HAP-1 (cell line): Measurements from ENCODE around the gene RPS19.
"Not testable (repeated sequence)": the region's sequence is repeated elsewhere in the genome, so short reads cannot be mapped to it uniquely, and the experiment has no call there.

Experiments
- DNase-seq, 2 experiments: peaks; one replicate each; pipeline ENCODE4 v3.0.0-alpha.2; 2016 to 2020; ENCODE audit warnings: low spot score in 2 of 2
- H3K27me3 ChIP-seq: fragments of 250-450 bp; sonication (Bioruptor Pico); 2 replicates; pipeline ENCODE4 v1.5.1; 2020; ENCODE audit warnings: low read depth, mild to moderate bottlenecking, moderate library complexity
- H3K36me3 ChIP-seq: fragments of 250-450 bp; sonication (Bioruptor Pico); replicated peaks from 2 replicates; pipeline ENCODE4 v1.5.1; 2020; ENCODE audit warnings: mild to moderate bottlenecking
- H3K4me1 ChIP-seq: fragments of 250-450 bp; sonication (Bioruptor Pico); 2 replicates; pipeline ENCODE4 v1.5.1; 2020; ENCODE audit warnings: mild to moderate bottlenecking
- H3K4me3 ChIP-seq: fragments of 250-450 bp; sonication (Bioruptor Pico); 2 replicates; pipeline ENCODE4 v1.5.1; 2020; ENCODE audit warnings: mild to moderate bottlenecking, moderate library complexity
- H3K9me3 ChIP-seq: fragments of 250-450 bp; sonication (Bioruptor Pico); 2 replicates; pipeline ENCODE4 v1.5.1; 2020; ENCODE audit warnings: mild to moderate bottlenecking, moderate library complexity
- in situ Hi-C: fragments of 300-500 bp; cut with MboI; formaldehyde crosslinking; loops from 3 replicates; pipeline ENCODE4 v1.14.3; 2020; ENCODE audit warnings: low sequenced_read_pairs, inconsistent platforms, mixed read lengths

The RPS19 gene

DNA sequence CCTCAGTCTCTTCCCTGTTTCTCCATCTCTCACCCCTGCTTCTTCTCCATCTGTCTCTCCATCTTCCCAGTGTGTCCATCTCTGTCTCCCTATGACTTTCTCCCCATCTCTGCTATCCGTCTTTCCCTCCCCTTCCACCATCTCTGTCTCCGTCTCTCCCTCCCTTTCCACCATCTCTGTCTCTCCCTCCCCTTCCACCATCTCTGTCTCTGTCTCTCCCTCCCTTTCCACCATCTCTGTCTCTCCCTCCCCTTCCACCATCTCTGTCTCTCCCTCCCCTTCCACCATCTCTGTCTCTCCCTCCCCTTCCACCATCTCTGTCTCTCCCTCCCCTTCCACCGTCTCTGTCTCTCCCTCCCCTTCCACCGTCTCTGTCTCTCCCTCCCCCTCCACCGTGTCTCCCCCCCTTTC lies 54.4 kb downstream of the RPS19 start:
- H3K27me3 ChIP-seq, result peaks cover 58% of the 10 kb centered on the region
- in situ Hi-C loops, result not testable (repeated sequence)

GRCh38 chr19:41915021-41915775 lies 55.1 kb downstream of the RPS19 start:
- H3K4me3 ChIP-seq, result no peak overlapping the region

More for the DNA sequence above, 54.4 kb downstream of the RPS19 start:
- H3K4me3 ChIP-seq, DNase-seq, H3K36me3 ChIP-seq, H3K9me3 ChIP-seq, H3K4me1 ChIP-seq: not testable (repeated sequence)

DNA sequence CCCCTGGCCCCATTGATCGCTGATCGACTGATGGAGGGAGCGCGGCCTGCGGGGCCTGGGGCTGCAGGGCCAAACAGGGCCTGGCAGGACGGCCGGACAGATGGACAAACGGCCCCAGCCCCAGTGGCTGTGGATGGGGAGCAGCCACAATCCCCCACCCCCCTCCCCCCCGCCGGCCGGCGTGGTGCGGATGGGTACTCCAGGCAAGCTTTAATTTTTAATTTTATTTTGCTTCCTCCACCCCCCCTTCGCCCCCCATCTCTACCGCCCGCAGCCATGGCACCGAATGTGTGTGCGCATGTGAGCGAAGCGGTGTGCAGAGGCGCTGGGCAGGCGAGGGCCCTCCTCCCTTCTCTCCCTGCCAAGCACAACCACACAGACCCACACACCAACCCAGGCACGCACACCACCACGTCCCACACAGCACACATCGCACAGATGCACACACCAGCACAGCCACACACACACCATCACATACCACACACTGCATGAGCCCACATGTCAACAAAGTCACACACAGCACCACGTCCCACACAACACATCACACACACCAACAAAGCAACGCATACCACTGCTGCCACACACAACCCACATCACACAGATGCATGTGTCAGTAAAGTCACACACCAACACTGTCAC lies 55.8 kb downstream of the RPS19 start:
- Histone ChIP-seq H3K9me3 (no peaks in the 10 kb centered on the region), H3K36me3 (no peaks in the 10 kb centered on the region), H3K4me3 (no peak overlapping the region), H3K27me3 (peaks cover 55% of the 10 kb centered on the region), H3K4me1 (no peaks in the 10 kb centered on the region)
- no peak for DNase-seq
- in situ Hi-C loops, result no loop called here

More at GRCh38 chr19:41915021-41915775, 55.1 kb downstream of the RPS19 start:
- no peaks in the 10 kb centered on the region for H3K4me1 ChIP-seq
- peaks cover 57% of the 10 kb centered on the region for H3K27me3 ChIP-seq
- in situ Hi-C loops, result no loop called here
- no peaks in the 10 kb centered on the region for H3K36me3 ChIP-seq
- no peaks in the 10 kb centered on the region for H3K9me3 ChIP-seq
- no peak for DNase-seq

- in situ Hi-C loops, result no loop called here
- Histone ChIP-seq H3K9me3 (no peaks in the 10 kb centered on the region), H3K4me1 (no peaks in the 10 kb centered on the region), H3K27me3 (peaks cover 40% of the 10 kb centered on the region), H3K36me3 (no peaks in the 10 kb centered on the region), H3K4me3 (no peak overlapping the region)
- DNase-seq, result no peak
Observed at GRCh38 chr19:41917676-41918075, 57.6 kb downstream of the RPS19 start.

DNA sequence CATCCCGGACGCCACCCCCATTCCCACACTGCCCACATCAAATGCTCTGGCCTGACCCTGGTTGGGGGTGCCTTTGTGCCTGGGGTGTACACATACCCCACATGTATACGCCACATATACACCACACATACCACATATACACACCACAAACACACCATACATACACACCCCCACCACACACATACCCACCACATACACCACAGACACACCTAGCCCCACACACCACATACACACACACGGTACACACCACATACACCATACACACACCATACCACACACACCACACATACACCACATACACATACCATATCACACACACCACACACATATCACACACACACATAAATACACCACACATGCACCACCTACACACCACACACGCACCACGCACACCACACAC lies 58.0 kb downstream of the RPS19 start:
- no peaks in the 10 kb centered on the region for H3K9me3 ChIP-seq
- peaks cover 36% of the 10 kb centered on the region for H3K27me3 ChIP-seq
- DNase-seq, result no peak
- H3K4me1 ChIP-seq, result no peaks in the 10 kb centered on the region
- H3K4me3 ChIP-seq, result no peak overlapping the region
- no peaks in the 10 kb centered on the region for H3K36me3 ChIP-seq
- in situ Hi-C loops, result no loop called here

DNA sequence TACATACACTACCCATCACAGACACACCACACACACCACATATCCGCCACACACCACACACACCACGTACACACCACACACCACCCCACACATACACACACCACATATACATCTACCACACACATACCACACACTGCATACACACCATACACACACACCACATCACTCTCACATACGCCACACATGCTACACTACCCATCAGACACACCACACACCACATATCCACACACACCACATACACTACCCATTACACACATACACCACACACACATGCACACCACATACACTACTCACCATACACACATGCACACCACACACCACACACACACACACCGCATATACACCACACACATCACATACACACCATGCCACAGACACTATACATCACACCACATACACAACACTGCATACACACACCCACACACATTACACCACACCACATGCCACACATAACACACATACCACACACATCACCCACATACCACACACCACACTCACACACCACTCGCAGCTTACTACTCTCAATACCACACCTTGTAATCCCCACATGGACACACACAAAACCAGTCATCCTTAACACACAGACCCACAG lies 58.7 kb downstream of the RPS19 start:
- no peak for DNase-seq
- Histone ChIP-seq H3K36me3 (no peaks in the 10 kb centered on the region), H3K4me1 (no peaks in the 10 kb centered on the region), H3K27me3 (peaks cover 31% of the 10 kb centered on the region), H3K9me3 (no peaks in the 10 kb centered on the region), H3K4me3 (no peak overlapping the region)
- in situ Hi-C loops, result no loop called here

DNA sequence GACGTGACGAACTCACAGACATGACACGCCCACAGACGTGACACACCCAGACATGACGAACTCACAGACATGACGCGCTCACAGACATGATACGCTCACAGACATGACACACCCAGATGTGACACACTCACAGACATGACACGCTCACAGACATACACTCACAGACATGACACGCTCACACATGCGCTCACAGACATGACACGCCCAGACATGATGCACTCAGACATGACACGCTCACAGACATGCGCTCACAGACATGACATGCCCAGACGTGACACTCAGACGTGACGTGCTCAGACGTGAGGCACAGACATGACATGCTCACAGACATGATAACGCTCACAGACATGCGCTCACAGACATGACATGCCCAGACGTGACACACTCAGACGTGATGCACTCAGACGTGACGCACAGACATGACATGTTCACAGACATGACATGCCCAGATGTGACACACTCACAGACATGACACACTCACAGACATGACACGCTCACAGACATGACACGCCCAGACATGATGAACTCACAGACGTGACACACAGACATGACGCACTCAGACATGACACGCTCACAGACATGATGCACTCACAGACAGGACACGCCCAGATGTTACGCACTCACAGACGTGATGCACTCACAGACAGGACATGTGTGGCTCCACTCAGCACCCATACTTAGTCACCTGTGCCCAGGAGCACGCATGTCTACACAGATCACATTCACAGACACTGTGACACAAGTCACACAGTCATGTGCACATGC lies 60.1 kb downstream of the RPS19 start:
- H3K27me3 ChIP-seq, result peaks cover 23% of the 10 kb centered on the region
- H3K36me3 ChIP-seq, result no peaks in the 10 kb centered on the region
- no peaks in the 10 kb centered on the region for H3K9me3 ChIP-seq
- H3K4me1 ChIP-seq, result no peaks in the 10 kb centered on the region
- in situ Hi-C loops, result no loop called here
- DNase-seq, result no peak
- no peak overlapping the region for H3K4me3 ChIP-seq

GRCh38 chr19:41920882-41921576 lies 61.0 kb downstream of the RPS19 start:
- in situ Hi-C loops, result no loop called here
- DNase-seq, result no peak
- no peak overlapping the region for H3K4me3 ChIP-seq
- H3K27me3 ChIP-seq, result peaks cover 14% of the 10 kb centered on the region
- no peaks in the 10 kb centered on the region for H3K36me3 ChIP-seq
- no peaks in the 10 kb centered on the region for H3K9me3 ChIP-seq
- H3K4me1 ChIP-seq, result no peaks in the 10 kb centered on the region

DNA sequence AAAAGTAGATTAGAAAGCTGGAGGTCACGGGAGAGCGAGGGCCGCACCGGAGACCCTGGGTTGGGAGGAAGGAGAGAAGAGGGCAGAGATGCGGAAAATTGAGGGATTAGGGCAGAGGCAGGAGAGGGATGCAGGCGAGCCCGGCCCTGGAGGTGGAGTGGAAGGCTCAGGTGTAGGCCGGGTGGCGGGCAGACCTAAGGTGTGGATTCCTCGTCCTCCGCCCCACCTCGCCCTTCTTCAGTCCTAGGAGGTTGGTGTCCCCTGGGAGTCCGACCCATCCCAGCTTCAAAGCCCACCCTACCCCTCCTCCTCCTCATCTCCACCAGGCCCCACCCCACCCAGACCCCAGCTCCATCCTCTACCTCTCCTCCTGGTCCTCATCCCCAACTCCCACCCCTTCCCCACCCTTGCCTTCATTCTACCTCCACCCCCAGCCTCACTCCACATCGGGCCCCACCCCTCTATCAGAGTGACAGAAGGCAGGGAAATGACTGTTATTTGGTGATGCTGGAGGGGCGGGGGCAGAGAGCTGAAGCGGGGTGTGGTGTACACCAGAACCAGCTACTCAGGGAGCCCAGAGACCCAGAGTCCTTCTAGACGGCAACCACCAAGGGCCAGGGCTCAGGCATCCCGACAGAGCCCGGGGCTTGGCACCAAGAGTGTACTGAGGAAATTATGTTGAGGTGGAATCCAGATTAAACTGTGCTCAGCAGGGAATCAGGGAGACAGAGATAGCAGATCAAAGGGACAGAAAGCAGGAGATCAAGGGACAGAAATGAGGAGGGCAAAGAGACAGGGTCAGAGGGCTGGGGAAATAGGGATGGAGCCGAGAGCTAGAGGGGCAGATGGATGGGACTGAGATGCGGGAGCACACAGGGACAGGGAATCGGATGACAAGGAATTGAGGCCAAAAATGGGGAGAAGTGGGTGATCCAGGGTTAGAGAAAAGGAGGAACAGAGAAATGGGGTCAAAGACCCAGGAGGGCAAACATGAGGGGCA lies 61.8 kb downstream of the RPS19 start:
- no peaks in the 10 kb centered on the region for H3K9me3 ChIP-seq
- H3K27me3 ChIP-seq, result peaks cover 6% of the 10 kb centered on the region
- no peaks in the 10 kb centered on the region for H3K36me3 ChIP-seq
- no peak overlapping the region for H3K4me3 ChIP-seq
- no peaks in the 10 kb centered on the region for H3K4me1 ChIP-seq
- DNase-seq, result no peak
- in situ Hi-C loops, result no loop called here
